Measurements from ENCODE around the gene MICB. TPM values are rescaled to one million over a fixed set of nuclear protein-coding genes. Genes with fewer than 3 reads are reported as not detected.

Gene MICB
- total RNA-seq, 2 donors from 2014 or later = 5.6 to 6.7 TPM

- Histone ChIP-seq H3K27me3 (no peaks in the 10 kb centered on the region), H3K4me1 (no peaks in the 10 kb centered on the region), H3K9me3 (no peaks in the 10 kb centered on the region), H3K9ac (ENCODE audit: low read depth in 2 of 2, low read length in 2 of 2) (no peak overlapping the region), H3K4me3 (no peak overlapping the region), H3K27ac (peak overlapping the region; percentile 36), H3K36me3 (no peaks in the 10 kb centered on the region)
- TF ChIP-seq CTCF (IDR thresholded peaks at IDR 0.05) = no peak
- no peak for DNase-seq
- intact Hi-C loops (cut with DNase I) = no loop called here
Observed at GRCh38 chr6:31557443-31558317, 59.7 kb downstream of the MICB start.

GRCh38 chr6:31558318-31558625, 60.3 kb downstream of the MICB start:
- DNase-seq = no peak
- no peak for TF ChIP-seq CTCF (IDR thresholded peaks at IDR 0.05)
- Histone ChIP-seq H3K4me1 (no peaks in the 10 kb centered on the region), H3K27ac (peak overlapping the region; percentile 36), H3K27me3 (no peaks in the 10 kb centered on the region), H3K36me3 (no peaks in the 10 kb centered on the region), H3K9ac (ENCODE audit: low read depth in 2 of 2, low read length in 2 of 2) (no peak overlapping the region), H3K4me3 (no peak overlapping the region), H3K9me3 (no peaks in the 10 kb centered on the region)
- intact Hi-C loops (cut with DNase I) = no loop called here

GRCh38 chr6:31558631-31559500, 60.9 kb downstream of the MICB start:
- TF ChIP-seq CTCF (IDR thresholded peaks at IDR 0.05) = no peak
- DNase-seq = no peak
- intact Hi-C loops (cut with DNase I) = no loop called here
- Histone ChIP-seq H3K27me3 (no peaks in the 10 kb centered on the region), H3K36me3 (no peaks in the 10 kb centered on the region), H3K9me3 (no peaks in the 10 kb centered on the region), H3K4me1 (no peaks in the 10 kb centered on the region), H3K27ac (peak overlapping the region; percentile 36), H3K4me3 (no peak overlapping the region), H3K9ac (ENCODE audit: low read depth in 2 of 2, low read length in 2 of 2) (peak overlapping the region in 1 of 2 donors; percentile 44)

GRCh38 chr6:31559606-31559957, 61.6 kb downstream of the MICB start:
- Histone ChIP-seq H3K27ac (peak overlapping the region; percentile 36), H3K36me3 (no peaks in the 10 kb centered on the region), H3K4me3 (no peak overlapping the region), H3K9ac (ENCODE audit: low read depth in 2 of 2, low read length in 2 of 2) (peak overlapping the region in 1 of 2 donors; percentile 44), H3K9me3 (no peaks in the 10 kb centered on the region), H3K4me1 (no peaks in the 10 kb centered on the region), H3K27me3 (no peaks in the 10 kb centered on the region)
- intact Hi-C loops (cut with DNase I) = no loop called here
- no peak for TF ChIP-seq CTCF (IDR thresholded peaks at IDR 0.05)
- no peak for DNase-seq

GRCh38 chr6:31559958-31560696, 62.2 kb downstream of the MICB start:
- H3K27me3 ChIP-seq = no peaks in the 10 kb centered on the region
- intact Hi-C loops (cut with DNase I) = no loop called here
- no peaks in the 10 kb centered on the region for H3K4me1 ChIP-seq
- no peak for DNase-seq
- no peaks in the 10 kb centered on the region for H3K36me3 ChIP-seq
- peak overlapping the region in 1 of 2 donors; percentile 12 for H3K9ac ChIP-seq (ENCODE audit: low read depth in 2 of 2, low read length in 2 of 2)
- no peak overlapping the region for H3K4me3 ChIP-seq
- no peak for TF ChIP-seq CTCF (IDR thresholded peaks at IDR 0.05)
- H3K9me3 ChIP-seq = no peaks in the 10 kb centered on the region
- peak overlapping the region; percentile 36 for H3K27ac ChIP-seq
